Right hindlimb (tissue), 1 donor: ENCODE data around the gene RRP12.
"Not testable (repeated sequence)": the region's sequence is repeated elsewhere in the genome, so short reads cannot be mapped to it uniquely, and the experiment has no call there.

ENCODE experiments used
- DNase-seq: peaks from one replicate; pipeline ENCODE4 v3.0.0-alpha.2; 2018

Gene RRP12

DNA sequence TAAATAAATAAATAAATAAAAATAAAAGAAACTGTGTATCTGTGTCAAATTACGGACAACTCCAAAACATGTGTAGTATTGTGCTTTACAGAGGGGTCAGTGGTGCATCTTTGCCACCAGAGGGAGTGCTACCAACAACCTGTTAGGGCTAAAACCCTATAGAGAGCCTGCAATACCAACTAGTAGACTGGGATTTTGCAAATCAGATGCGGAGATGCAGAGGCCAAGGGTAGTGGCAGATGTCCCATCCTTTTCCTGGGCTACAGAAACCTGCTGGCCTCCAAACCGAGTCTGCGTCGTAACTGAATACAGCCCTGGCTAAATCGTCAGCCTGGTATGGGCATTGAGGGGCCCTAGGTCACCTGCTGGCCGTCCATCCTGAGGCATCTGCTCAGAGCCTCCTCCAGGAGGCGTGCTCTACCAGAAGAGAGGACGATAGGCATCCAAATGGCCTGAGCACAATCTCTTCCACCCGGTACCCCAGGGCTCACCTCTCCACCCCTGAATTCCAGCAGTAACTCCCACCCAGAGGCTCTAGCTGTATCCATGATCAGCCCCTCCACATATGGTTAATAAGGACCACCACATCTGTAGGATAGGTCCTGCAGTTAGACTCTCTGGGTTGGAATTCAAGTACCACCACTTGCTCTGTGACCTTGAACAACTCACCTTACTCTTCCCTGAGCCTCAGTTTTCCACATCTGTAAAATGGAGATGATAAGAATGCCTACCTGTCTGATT, 6.2 kb upstream of the RRP12 start:
- peak; percentile 59 for DNase-seq

DNA sequence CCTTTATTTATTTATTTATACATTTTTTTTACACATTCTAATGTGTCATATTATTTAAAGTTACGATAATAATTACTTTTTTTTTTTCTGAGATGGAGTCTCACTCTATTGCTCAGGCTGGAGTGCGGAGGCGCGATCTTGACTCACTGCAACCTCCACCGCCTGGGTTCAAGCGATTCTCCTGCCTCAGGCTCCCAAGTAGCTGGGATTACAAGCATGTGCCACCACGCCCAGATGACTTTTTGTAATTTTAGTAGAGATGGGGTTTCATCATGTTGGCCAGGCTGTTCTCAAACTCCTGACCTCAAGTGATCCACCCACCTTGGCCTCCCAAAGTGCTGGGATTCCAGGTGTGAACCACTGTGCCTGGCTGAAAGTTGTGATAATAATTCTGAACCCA, 5.3 kb upstream of the RRP12 start:
- not testable (repeated sequence) for DNase-seq

DNA sequence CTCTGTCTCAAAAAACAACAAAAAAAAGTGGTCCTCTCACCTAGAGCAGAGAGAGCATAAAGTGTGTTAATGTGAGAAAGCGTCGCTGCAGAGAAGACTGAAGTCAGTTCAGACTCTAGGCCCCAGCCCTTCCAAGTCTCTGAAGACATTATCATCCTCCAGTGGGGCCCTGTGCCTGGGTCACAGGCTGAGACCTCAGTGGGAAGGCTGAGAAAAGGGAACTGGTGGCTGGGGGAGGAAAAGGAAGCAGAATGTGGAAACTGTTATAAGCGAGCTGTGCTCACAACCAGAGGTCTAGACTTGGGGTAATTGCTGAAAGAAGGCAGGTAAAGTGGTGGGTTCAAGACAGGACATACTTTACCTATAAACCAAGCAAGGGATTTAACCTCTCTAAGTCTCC, 4.9 kb upstream of the RRP12 start:
- DNase-seq, result no peak

DNA sequence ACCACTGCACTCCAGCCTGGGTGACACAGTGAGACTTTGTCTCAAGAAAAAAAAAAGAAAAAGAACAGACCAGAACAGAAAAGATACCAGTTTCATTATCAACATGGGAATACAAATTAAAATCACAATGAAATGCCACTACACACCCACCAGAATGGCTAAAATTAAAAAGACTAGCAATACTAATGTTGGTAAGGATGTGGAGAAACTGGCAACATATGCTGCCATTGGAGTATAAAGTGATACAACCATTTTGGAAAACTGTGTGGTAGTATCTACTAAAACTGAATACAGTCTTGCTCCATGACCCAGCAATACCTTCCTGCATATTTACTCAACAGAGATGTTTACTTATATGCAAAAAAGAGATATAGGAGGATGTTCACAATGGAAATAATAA, 2.9 kb upstream of the RRP12 start:
- DNase-seq, result no peak

DNA sequence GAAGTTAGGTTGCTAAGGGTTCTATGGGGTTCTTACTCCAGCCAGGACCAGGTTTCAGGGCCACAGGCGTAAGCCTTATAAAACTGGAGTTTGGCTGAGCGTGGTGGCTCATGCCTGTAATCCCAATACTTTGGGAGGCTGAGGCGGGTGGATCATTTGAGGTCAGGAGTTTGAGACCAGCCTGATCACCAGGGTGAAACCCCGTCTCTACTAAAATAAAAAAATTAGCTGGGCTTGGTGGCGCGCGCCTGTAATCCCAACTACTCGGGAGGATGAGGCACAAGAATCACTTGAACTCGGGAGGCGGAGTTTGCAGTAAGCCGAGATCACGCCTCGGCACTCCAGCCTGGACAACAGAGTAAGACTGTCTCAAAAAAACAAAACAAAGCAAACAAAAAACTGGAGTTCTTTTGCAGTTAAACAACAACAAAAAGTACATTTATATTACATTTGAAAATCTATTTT, 347 bp upstream of the RRP12 start:
- no peak for DNase-seq

DNA sequence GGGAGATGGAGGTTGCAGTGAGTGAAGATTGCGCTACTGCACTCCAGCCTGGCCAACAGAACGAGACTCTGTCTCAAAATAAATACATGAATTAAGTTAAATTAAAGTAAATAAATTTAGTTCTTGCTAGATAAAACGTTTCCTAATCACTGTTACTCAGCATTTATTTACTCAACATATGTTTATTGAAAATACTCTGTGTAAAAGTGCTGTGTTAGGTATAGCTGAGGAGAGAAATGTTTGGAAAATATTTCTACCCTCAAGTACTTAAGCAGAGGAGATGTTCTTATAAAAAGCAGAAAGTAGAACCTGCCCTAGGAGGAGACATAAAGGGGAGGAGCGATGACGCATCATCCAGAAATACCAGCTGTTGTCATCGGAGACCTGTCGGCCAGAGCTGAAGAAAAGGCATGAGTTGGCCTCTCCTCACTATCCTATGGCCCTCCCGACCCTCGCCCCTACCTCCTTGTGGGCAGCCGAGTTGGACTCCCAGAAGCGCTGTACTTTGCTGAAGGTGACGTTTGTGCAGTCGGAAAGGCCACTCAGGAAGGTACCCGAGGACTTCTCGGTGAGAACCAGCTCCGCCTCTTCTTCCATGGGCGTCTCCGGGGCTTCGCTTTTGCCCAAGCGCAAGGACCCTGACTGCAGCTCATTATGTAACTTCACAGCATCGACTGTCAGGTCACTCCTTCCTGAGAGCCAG, 1.1 kb downstream of the RRP12 start:
- DNase-seq, result no peak

DNA sequence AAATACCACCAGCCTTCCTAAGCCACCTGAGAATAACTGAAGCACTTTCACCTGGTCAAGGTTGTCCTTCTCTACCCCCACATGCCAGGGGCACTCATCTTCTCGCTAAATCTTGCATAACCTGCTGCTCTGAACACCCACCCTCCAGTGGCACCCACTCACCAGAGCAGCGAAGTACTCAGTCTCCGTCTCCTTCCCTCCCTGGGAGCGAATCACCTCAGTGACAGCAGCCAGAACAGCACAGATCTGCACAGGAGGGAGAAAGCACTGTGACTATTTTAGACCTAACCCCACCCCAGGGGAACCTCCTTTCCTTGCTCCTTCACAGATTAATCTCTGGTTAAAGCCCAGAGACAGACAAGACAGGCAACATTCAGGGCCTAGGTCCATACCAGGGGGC, 5.1 kb downstream of the RRP12 start:
- DNase-seq, result no peak

DNA sequence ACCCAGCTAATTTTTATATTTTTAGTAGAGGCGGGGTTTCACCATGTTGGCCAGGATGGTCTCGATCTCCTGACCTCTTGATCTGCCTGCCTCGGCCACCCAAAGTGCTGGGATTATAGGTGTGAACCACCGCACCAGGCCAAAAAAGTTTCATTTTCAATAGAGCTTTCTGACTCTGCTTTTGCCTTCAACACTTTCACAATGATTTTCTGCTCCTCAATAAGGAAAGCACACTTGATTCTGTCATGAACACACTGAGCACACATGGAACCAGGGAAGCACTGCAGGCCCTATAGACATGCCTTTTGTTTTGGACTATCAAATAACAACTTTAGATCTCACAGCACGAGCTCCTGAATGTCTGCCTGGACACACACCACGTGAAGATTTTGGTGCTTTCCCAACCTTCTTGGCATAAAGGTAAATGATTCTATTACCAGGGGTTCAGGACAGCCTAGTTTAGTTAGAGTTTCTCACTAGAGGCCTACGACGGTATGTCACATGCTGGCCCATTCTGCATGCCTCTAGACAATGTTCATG, 8.0 kb downstream of the RRP12 start:
- DNase-seq, result no peak

DNA sequence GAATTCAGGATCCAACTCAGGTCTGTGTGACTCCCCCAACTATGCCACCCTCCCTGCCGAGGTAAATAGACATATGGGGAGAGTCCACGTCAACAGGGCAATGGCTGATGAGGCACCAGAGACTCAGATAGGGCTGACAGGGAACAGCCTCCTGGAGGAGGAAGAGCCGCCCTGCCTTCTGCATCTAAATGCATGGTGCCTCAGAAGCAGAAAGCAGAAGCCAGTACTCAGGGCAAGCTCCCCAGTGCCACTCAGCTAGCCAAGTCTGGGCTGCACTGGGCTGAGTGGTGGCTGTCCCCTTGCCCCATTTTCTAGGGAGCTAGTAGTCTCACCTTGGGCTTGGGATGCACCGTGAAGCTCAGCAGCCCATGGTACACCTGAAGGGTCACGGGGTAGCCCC, 11.0 kb downstream of the RRP12 start:
- no peak for DNase-seq

DNA sequence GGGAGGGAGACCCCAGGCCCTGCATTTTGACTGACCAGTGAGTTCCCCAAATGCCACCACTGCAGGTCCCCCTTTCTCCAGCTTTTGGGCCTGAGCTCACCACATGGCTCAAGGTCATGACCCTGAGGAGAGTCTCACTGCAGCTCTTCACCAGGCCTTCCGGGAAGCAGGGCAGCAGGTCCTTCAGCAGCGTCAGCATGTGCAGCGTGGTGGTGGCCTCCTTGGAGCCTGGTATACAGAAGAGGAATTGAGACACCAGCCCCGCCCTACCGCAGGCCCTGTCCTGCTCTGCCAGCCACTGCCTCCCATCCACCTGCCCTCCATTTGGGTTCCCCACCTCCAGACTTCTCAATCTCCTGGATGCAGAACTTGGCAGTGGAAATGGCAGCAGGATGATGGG, 13.0 kb downstream of the RRP12 start:
- no peak for DNase-seq

DNA sequence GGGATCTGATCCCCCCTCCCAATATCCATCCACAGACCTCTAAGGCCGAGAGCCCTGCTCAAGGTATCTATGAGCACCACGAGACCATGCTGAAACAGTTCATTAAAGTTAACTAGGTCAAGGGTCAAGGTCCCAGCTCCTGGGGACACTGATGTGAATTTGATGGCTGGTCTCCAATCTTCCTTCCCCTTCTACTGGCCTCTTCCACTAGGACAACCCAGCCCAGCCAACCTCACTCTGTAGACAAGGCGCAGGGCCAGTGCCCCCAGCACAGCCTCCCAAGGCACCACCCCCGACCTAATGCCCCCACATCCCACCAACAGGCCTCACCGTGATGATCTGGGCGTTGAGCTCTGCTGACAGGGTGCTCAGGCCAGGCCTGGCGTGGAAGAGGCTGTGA, 15.6 kb downstream of the RRP12 start:
- no peak for DNase-seq

DNA sequence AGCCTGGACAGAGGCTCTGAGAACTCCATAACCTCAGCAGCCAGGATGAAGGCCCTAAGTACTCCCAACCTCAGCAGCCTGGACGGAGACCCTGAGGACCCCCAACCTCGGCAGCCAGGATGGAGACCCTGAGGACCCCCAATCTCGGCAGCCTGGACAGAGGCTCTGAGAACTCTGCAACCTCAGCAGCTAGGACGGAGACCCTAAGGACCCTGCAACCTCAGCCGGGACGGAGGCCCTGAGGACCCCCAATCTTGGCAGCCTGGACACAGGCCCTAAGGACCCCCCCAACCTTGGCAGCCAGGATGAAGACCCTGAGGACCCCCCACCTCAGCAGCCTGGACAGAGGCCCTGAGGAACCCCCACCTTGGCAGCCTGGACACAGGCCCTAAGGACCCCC, 16.5 kb downstream of the RRP12 start:
- DNase-seq, result no peak

DNA sequence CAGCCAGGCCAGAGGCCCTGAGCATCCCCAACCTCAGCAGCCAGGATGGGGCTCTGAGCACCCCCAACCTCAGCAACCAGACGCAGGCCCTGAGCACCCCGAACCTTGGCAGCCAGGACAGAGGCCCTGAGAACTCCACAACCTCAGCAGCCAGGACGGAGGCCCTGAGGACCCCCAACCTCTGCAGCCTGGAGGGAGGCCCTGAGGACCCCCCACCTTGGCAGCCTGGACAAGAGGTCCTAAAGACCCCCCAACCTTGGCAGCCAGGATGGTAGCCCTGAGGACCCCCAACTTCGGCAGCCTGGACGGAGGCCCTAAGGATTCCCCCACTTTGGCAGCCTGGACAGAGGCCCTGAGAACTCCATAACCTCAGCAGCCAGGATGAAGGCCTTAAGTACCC, 17.0 kb downstream of the RRP12 start:
- DNase-seq, result no peak

DNA sequence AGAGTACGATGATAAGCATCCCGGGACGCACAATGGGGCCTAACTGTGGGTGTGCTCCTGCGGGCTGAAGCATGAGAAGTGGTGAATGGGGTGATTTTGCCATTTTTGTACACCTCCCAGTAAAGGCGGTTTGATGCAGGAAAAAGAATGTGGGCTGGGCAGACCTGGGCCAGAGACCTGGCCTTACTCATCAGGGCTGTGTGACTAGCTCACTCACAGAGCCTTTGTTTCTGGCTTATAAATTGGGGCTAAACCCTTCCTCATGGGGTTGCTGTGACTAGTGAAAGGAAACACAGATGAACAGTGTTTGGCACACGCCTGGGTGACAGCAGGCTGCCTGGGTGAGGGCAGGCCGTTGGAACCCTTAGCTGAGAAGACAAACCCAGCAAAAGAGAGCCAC, 18.0 kb downstream of the RRP12 start:
- DNase-seq, result no peak

DNA sequence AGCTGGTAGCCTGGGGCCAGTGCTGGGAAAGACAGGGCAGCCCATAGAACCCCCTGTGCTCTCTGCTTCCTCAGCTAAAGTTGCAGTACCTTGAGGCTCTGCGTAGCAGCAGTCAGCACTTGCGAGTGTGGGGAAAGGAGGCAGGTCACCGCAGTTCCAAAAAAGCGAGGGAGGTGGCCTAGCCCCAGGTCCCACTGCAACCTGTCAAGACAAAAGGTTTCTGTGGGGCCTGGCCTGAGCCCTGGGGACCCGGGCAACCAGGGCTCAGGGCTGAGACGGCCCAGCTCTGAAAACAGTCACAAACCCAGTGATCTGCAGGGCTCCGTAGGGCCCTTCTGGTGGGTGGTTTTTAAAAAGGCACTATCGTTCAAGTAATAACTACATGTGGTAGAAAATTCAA, 19.5 kb downstream of the RRP12 start:
- no peak for DNase-seq

DNA sequence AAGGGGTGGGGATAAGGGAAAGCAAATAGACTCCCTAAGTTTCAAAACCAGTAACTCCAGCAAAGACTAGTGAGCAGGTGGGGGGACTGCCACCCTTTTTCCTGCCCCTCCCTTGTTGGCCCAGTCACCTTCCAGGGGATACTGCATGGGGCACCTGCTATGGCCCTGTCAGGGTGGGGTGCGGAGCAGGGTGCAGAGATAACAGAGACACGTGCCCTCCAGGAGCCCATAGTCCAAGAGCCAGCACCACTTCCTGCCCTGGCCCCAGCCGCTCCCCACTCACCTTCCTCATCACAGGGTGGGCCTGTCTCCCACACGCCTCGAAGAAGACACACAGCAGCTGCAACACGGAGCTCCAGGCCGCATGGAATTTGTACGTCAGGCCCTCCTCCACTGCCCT, 20.6 kb downstream of the RRP12 start:
- DNase-seq, result no peak

DNA sequence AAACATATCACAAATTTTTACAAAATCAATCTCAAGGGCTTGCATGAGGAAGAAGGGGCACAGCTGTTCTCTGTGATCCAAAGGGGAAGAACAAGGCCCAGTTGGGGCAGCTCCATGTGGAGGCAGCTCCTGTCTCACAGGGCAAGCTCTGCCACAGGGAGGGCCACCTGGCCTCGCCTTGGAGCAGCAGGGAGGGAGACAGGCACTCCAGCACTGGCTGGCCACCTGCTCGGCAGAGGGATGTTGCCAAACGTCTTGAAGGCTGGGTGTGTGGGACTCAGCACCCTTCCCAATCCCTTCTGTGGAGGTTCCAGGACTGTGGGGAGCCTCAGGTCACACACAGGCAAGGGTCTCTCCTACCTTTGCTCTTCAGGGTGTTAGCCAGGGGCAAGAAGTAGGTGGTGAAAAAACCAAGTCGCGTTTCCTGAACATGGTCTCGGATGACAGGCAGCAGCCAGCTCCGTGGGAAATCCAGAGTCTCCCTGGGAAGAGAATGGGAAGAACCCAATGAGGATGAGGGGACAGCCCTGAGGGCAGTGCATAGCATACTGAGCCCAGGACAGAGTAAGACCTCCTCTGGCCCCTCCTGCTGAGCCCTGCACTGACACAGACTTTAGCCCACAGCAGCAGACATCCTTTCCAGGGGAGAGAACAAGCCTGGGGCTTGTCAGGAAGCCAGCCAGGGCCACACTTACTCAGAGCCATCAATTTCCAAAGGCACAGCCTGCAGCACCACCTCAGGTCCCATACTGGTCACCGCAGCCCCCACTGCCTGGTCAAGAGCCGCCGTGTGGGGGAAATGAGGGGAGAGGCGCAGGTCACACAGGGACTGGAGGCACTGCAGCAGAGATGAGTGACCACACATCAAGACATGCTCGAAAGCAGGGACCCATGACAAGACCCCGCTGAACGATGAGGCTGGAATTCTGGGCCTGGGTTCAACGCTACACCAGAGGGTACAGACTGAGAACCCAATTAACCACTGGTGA, 21.9 kb downstream of the RRP12 start:
- no peak for DNase-seq

DNA sequence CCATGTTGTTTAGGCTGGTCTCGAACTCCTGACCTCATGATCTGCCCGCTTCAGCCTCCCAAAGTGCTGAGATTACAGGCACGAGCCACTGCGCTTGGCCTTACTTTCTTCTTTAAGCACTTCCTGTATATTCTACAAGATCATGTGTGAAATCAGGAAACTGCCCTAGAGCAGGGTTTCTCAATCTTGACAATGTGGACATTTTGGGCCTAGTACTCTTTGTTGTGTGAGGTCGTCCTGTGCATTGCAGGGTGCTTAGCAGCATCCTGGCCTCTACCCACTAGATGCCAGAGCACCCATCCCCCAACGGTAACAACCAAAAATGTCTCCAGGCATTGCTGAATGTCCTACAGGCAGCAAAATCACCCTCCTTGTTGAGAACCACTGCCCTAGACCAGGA, 24.7 kb downstream of the RRP12 start:
- no peak for DNase-seq

DNA sequence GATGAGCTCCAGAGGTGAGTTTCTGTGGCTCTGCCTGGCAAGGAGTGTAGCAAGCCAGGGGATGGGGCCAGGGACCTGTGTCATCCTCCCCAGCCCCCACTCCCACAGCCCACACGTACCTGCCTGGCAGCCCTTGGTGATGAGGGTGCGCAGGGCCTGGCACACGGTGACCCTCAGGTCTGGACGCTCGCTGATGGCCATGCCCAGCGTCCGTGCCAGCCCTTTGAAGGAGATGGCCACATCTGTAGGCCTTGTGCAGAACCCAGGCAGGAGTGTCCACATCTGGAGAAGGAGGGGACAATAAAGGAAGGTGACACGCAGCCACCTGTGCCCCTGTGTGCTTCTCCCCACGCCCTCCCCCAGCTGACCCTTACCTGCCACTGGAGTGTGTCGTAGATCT, 27.7 kb downstream of the RRP12 start:
- no peak for DNase-seq

DNA sequence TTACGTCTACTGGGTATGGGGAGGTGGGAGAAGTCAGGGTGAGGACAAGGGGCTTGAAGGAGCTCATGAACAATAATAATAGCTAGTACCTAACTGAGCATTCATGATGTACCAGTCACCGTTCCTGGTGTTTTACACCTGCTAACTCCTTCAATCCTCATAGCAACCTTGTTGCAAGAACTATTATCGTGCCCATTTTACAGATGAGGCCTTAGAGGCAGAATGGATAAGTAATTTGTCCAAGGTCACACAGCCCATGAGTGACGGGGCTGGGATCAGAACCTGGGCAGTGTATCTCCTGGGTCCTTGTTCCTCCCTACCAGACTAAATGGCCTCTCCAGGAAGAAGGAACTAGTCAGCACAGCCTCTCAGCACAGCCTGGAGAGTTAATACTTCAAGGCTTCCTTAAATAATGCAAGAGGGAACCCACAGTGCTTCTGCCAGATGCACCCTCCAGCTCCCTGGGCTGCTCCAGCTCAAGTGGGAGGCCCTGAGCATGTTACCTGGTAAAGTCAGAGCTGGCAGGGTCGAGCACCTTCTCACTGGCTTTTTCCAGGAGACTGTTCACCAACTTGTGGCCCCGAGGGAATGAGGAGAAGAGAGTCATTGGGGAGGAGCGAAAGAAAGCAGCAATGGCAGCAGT, 28.8 kb downstream of the RRP12 start:
- no peak for DNase-seq

DNA sequence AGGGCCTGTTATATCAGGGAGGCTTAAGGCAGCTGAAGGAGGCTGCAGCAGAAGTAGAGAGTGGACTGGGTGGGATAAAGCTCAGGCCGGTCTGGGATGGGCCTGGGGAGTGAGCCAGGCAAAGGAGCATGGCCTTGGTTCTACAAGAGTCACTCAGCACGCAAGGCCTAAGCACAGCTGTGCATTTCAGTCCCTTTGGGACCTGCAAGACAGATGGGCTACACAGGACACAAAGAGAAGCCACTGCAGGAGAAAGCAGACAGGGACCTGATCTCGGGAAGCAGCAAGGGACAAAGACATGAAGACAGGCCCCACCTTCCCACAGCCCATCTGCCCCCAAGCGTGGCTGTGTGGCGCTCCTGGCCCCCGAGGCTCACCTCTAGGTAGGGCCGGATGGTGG, 29.4 kb downstream of the RRP12 start:
- no peak for DNase-seq

DNA sequence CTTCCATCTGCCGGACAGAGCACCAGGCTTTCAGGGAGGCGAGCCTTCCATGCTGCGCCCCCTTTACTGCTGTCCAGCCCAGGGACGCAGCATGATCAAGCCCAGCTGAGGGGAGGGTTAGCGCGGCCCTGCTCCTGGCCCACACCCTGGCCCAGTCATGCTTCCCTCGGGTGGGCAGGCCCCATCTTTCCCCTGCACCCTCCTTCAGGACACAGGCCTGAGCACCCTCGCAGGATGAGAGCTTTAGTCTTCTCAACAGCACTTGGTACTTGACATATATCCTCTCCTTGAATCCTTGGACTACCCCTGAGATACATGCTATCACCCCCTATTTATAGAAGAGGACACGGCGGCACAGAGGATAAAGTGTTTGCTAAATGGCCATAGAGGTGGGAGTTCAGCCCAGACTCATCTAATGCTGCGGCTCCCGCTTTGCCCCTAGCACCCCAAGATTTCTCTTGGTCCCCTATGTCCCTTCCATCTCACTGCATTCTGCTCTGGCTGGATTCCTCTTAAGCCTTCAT, 34.0 kb downstream of the RRP12 start:
- DNase-seq, result no peak
